Endothelial cell of umbilical vein (primary cell): ENCODE data around the gene HAUS7. TPM values are rescaled to one million over a fixed set of nuclear protein-coding genes. Genes with fewer than 3 reads are reported as not detected.

Experiments
- BruUV-seq: library from RNA; stranded (reverse); fragments of 400-500 nt; replicated peaks from 2 replicates; lab custom pipeline; 2021; lab: Mats Ljungman, UMichigan
- CTCF ChIA-PET: fragments of 300-600, 350-600 bp; sonication (Branson Sonifier 250); formaldehyde crosslinking; loops from one replicate; lab custom pipeline; 2021; ENCODE audit warnings: antibody characterized with exemption, inconsistent platforms; lab: Charles Lee
- POLR2A ChIA-PET: fragments of 300-600, 350-600 bp; sonication (Branson Sonifier 250); formaldehyde crosslinking; loops from one replicate; lab custom pipeline; 2021; ENCODE audit warnings: antibody characterized with exemption, inconsistent platforms; lab: Charles Lee
- DNase-seq: peaks from one replicate; pipeline ENCODE4 v3.0.0-alpha.2; 2011; ENCODE audit warnings: low read depth, low spot score
- FAIRE-seq: peaks from 2 replicates; lab custom pipeline; 2011; peaks lifted over from hg19 to GRCh38; lab: Jason Lieb, UNC
- H2AFZ ChIP-seq: 2 replicates; pipeline ENCODE4 v1.6.0; 2012; ENCODE audit warnings: low read depth, low read length, control low read depth, inconsistent platforms
- H3K27ac ChIP-seq: 2 replicates; pipeline ENCODE4 v1.5.1; 2011; ENCODE audit warnings: low read depth, mild to moderate bottlenecking, control low read depth, low read length, moderate library complexity; ENCODE audit not compliant: insufficient read depth
- H3K27me3 ChIP-seq, 2 experiments: 2 replicates each; pipeline versions ENCODE4 v1.6.0 to v1.6.1; 2011; ENCODE audit warnings: low read length in 2 of 2, mixed read lengths in 1 of 2; ENCODE audit not compliant: control insufficient read depth in 2 of 2, insufficient read depth in 2 of 2
- H3K36me3 ChIP-seq, 2 experiments: 2 replicates in 1 of 2; 3 replicates in 1 of 2; pipeline ENCODE4 v1.5.1; 2011; ENCODE audit warnings: low read length in 2 of 2, mild to moderate bottlenecking in 1 of 2, moderate library complexity in 1 of 2; ENCODE audit not compliant: control insufficient read depth in 2 of 2, insufficient read depth in 2 of 2; ENCODE audit errors: extremely low read depth in 1 of 2
- H3K4me1 ChIP-seq: 3 replicates; pipeline ENCODE4 v1.5.1; 2011; ENCODE audit warnings: mild to moderate bottlenecking, low read length; ENCODE audit not compliant: control insufficient read depth, insufficient read depth; ENCODE audit errors: extremely low read depth
- H3K4me2 ChIP-seq: 2 replicates; pipeline ENCODE4 v1.6.1; 2011; ENCODE audit warnings: low read length, control low read depth, mixed read lengths; ENCODE audit not compliant: insufficient read depth
- H3K4me3 ChIP-seq, 3 experiments: fragments of 200-600 bp in 1 of 3; sonication (generic), shearing (Covaris generic) in 1 of 3; replicated peaks in 1 of 3; 2 replicates each; pipeline ENCODE4 v1.5.1; 2011 to 2016; ENCODE audit warnings: control low read depth in 3 of 3, low read length in 3 of 3, mild to moderate bottlenecking in 2 of 3, inconsistent platforms in 1 of 3, low read depth in 1 of 3, moderate library complexity in 1 of 3; ENCODE audit not compliant: insufficient read depth in 1 of 3
- H3K79me2 ChIP-seq: 2 replicates; pipeline ENCODE4 v1.6.0; 2012; ENCODE audit warnings: low read length, inconsistent platforms; ENCODE audit not compliant: control insufficient read depth, insufficient read depth
- H3K9ac ChIP-seq: replicated peaks from 2 replicates; pipeline ENCODE3; 2011; ENCODE audit warnings: low read length, control low read depth; ENCODE audit not compliant: insufficient read depth; ENCODE audit errors: extremely low read depth
- H3K9me1 ChIP-seq: replicated peaks from 3 replicates; pipeline ENCODE4 v1.6.0; 2011; ENCODE audit warnings: mild to moderate bottlenecking, low read length; ENCODE audit not compliant: control insufficient read depth, insufficient read depth; ENCODE audit errors: extremely low read depth
- H3K9me3 ChIP-seq: replicated peaks from 2 replicates; pipeline ENCODE4 v1.5.1; 2012; ENCODE audit warnings: low read length, inconsistent platforms; ENCODE audit not compliant: control insufficient read depth, insufficient read depth
- H4K20me1 ChIP-seq: replicated peaks from 2 replicates; pipeline ENCODE3; 2011; ENCODE audit warnings: mild to moderate bottlenecking, low read length; ENCODE audit not compliant: control insufficient read depth, insufficient read depth; ENCODE audit errors: extremely low read depth
- EZH2 ChIP-seq: IDR thresholded peaks from 2 replicates; pipeline ENCODE4 v1.6.1; 2012; ENCODE audit warnings: borderline replicate concordance, low read depth, mild to moderate bottlenecking, moderate library complexity, low read length, inconsistent platforms; ENCODE audit not compliant: severe bottlenecking
- FOS ChIP-seq: IDR thresholded peaks from 2 replicates; pipeline ENCODE4 v1.6.1; 2011; ENCODE audit warnings: mild to moderate bottlenecking, low read length, moderate library complexity, borderline replicate concordance; ENCODE audit not compliant: insufficient read depth
- GATA2 ChIP-seq: IDR thresholded peaks from 2 replicates; pipeline ENCODE4 v1.7.0; 2011; ENCODE audit warnings: low read depth, mild to moderate bottlenecking, moderate library complexity, mixed read lengths, low read length; ENCODE audit not compliant: insufficient read length, insufficient read depth
- JUN ChIP-seq: IDR thresholded peaks from 2 replicates; pipeline ENCODE4 v1.6.1; 2011; ENCODE audit warnings: borderline replicate concordance, low read depth; ENCODE audit not compliant: insufficient read length, insufficient read depth
- MYC ChIP-seq: IDR thresholded peaks from one replicate; pipeline ENCODE4 v1.6.1; 2011; ENCODE audit warnings: mild to moderate bottlenecking, low read depth, low read length
- POLR2A ChIP-seq: IDR thresholded peaks from 2 replicates; pipeline ENCODE4 v1.6.1; 2012; ENCODE audit warnings: low read depth, mild to moderate bottlenecking, control low read depth, low read length
- POLR2AphosphoS5 ChIP-seq: IDR thresholded peaks from 2 replicates; pipeline ENCODE4 v1.6.1; 2012; ENCODE audit warnings: low read depth, mild to moderate bottlenecking, control low read depth, low read length, moderate library complexity; ENCODE audit not compliant: insufficient read depth
- dilution Hi-C: fragments of 300-500 bp; cut with MboI; formaldehyde crosslinking; loops from one replicate; pipeline ENCODE4 v1.15.0; 2019; ENCODE audit warnings: low sequenced_read_pairs; ENCODE audit not compliant: extremely low pct_ligation_motif_present
- intact Hi-C: fragments of 100-400 bp; cut with micrococcal nuclease; formaldehyde crosslinking; loops from one replicate; pipeline ENCODE4 v1.10.0; 2022
- polyA plus RNA-seq, 4 experiments: library from polyadenylated mRNA; depleted of rRNA in 3 of 4; stranded (reverse) in 3 of 4; unstranded in 1 of 4; fragments of >200 nt; gene quantifications; 2 replicates each; pipeline versions ENCODE4 v1.2.1 to v1.2.3, GENCODE V29; 2011 to 2012; ENCODE audit warnings: missing spikeins in 1 of 4
- total RNA-seq: library from RNA; stranded (reverse); gene quantifications from 2 replicates; pipeline ENCODE4 v1.2.3, GENCODE V29; 2021
- TF ChIP-seq, protein P1 (sequence below): IDR thresholded peaks from 2 replicates; pipeline ENCODE4 v1.6.1; 2011; ENCODE audit not compliant: insufficient read depth, insufficient read length
- TF ChIP-seq, protein P2 (sequence below), 2 donors: IDR thresholded peaks; 1 replicate in 1 of 2; 2 replicates in 1 of 2; pipeline ENCODE4 v1.5.1; 2011; ENCODE audit warnings: low read length in 2 of 2, mild to moderate bottlenecking in 2 of 2, moderate library complexity in 2 of 2, control low read depth in 1 of 2, inconsistent platforms in 1 of 2, low read depth in 1 of 2; ENCODE audit not compliant: insufficient read depth in 1 of 2; ENCODE audit errors: extremely low read depth in 1 of 2

HAUS7 gene
- total and polyA plus RNA-seq, 2 donors (not counting 3 experiments of a cell fraction or from before 2014, with no cell fraction given) = 31.0 to 46.4 TPM

DNA sequence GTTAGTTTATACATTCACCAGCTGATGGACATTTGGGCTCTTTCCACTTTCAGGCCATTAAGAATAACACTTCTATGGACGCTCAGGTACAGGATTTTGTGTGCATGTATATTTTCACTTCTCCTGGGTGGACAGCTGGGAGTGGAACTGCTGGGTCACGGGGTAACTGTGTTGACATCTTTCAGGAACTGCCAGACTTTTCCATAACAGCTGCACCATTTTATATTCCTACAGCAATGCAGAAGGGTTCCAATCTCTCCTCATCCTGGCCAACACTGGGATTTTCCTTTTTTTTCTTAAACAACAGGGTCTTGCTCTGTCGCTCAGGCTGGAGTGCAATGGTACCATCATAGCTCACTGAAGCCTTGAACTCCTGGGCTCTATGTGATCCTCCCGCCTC, 11.9 kb downstream of the HAUS7 start:
- no peaks in the 10 kb centered on the region for H3K36me3 ChIP-seq
- H3K79me2 ChIP-seq = no peaks in the 10 kb centered on the region
- POLR2A ChIA-PET = no interaction called here
- peaks cover 5% of the 10 kb centered on the region for H3K4me1 ChIP-seq
- TF ChIP-seq GATA2 (no peak), POLR2A (no peak), POLR2AphosphoS5 (no peak), JUN (no peak), EZH2 (no peak), MYC (no peak), FOS (no peak)
- TF ChIP-seq, protein P1, sequence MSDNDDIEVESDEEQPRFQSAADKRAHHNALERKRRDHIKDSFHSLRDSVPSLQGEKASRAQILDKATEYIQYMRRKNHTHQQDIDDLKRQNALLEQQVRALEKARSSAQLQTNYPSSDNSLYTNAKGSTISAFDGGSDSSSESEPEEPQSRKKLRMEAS = no peak
- TF ChIP-seq, protein P2, sequence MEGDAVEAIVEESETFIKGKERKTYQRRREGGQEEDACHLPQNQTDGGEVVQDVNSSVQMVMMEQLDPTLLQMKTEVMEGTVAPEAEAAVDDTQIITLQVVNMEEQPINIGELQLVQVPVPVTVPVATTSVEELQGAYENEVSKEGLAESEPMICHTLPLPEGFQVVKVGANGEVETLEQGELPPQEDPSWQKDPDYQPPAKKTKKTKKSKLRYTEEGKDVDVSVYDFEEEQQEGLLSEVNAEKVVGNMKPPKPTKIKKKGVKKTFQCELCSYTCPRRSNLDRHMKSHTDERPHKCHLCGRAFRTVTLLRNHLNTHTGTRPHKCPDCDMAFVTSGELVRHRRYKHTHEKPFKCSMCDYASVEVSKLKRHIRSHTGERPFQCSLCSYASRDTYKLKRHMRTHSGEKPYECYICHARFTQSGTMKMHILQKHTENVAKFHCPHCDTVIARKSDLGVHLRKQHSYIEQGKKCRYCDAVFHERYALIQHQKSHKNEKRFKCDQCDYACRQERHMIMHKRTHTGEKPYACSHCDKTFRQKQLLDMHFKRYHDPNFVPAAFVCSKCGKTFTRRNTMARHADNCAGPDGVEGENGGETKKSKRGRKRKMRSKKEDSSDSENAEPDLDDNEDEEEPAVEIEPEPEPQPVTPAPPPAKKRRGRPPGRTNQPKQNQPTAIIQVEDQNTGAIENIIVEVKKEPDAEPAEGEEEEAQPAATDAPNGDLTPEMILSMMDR (IDR thresholded peaks at IDR 0.05; ENCODE audit: extremely low read depth in 1 of 2, insufficient read depth in 1 of 2, low read depth in 1 of 2, low read length in 2 of 2) = no peak
- H3K4me3 ChIP-seq = no peak overlapping the region
- no peaks in the 10 kb centered on the region for H3K27me3 ChIP-seq
- dilution Hi-C loops = no loop called here
- H3K4me2 ChIP-seq = no peak overlapping the region
- no peak overlapping the region for H2AFZ ChIP-seq
- intact Hi-C loops = no loop called here
- DNase-seq = no peak
- H3K9ac ChIP-seq = no peak overlapping the region
- no peaks in the 10 kb centered on the region for H3K9me3 ChIP-seq
- FAIRE-seq = no peak
- H3K27ac ChIP-seq = no peak overlapping the region
- no peaks in the 10 kb centered on the region for H3K9me1 ChIP-seq
- H4K20me1 ChIP-seq = no peaks in the 10 kb centered on the region
- no TSS peak for BruUV-seq
- CTCF ChIA-PET = no interaction called here
